K562 (cell line): ENCODE results near the gene ODAPH. TPM values are rescaled to one million over a fixed set of nuclear protein-coding genes. Genes with fewer than 3 reads are reported as not detected.

ENCODE experiments used
- ATAC-seq: fragments of 200-7000 bp; cut with Tn5 transposase; 3 replicates; pipeline ENCODE4 v1.9.1; 2020; ENCODE audit warnings: moderate library complexity
- BruUV-seq: library from RNA; stranded (reverse); fragments of 400-500 nt; replicated peaks from 2 replicates; lab custom pipeline; 2021; lab: Mats Ljungman, UMichigan
- CTCF ChIA-PET: fragments of 300-600 bp; formaldehyde crosslinking; extraction: SDS; loops from one replicate; lab custom pipeline; 2021; ENCODE audit warnings: low intra/inter-chr PET ratio; lab: Yijun Ruan, JAX
- POLR2A ChIA-PET: fragments of 300-600, 350-650 bp; sonication (Branson Sonifier 250); formaldehyde crosslinking; extraction: SDS; loops from one replicate; lab custom pipeline; 2021; ENCODE audit warnings: antibody characterized with exemption, inconsistent platforms; lab: Yijun Ruan, JAX
- DNase-seq, 4 experiments: peaks; one replicate each; pipeline versions ENCODE4 v3.0.0 to v3.0.0-alpha.2; 2011 to 2018; ENCODE audit warnings: low spot score in 3 of 4, mixed read lengths in 3 of 4; ENCODE audit errors: extremely low read depth in 1 of 4
- FAIRE-seq: peaks from 2 replicates; lab custom pipeline; 2011; peaks lifted over from hg19 to GRCh38; lab: Jason Lieb, UNC
- H2AFZ ChIP-seq: 2 replicates; pipeline ENCODE4 v1.6.0; 2011; ENCODE audit warnings: low read depth, low read length, control low read depth, inconsistent platforms
- H3K27ac ChIP-seq: fragments of 200-600 bp; 3 replicates; pipeline ENCODE4 v1.8.0; 2011; ENCODE audit warnings: low read depth, mild to moderate bottlenecking, control low read depth, inconsistent platforms, low read length, moderate library complexity, mixed read lengths; ENCODE audit errors: extremely low read depth
- H3K27me3 ChIP-seq, 2 experiments: fragments of 300-600 bp in 1 of 2; 2 replicates in 1 of 2; 3 replicates in 1 of 2; pipeline versions ENCODE4 v1.6.0 to v1.8.0; 2011; ENCODE audit warnings: inconsistent platforms in 2 of 2, low read length in 2 of 2, mild to moderate bottlenecking in 1 of 2, mixed read lengths in 1 of 2, moderate library complexity in 1 of 2; ENCODE audit not compliant: control insufficient read depth in 2 of 2, insufficient read depth in 2 of 2
- H3K36me3 ChIP-seq: fragments of 300-600 bp; 3 replicates; pipeline ENCODE4 v1.8.0; 2011; ENCODE audit warnings: mild to moderate bottlenecking, low read length, inconsistent platforms; ENCODE audit not compliant: control insufficient read depth, insufficient read depth
- H3K4me1 ChIP-seq, 2 experiments: fragments of 200-600 bp in 1 of 2; replicated peaks in 1 of 2; 2 replicates in 1 of 2; 3 replicates in 1 of 2; pipeline versions ENCODE4 v1.5.1 to v1.8.0; 2011; ENCODE audit warnings: inconsistent platforms in 2 of 2, low read length in 2 of 2, mild to moderate bottlenecking in 1 of 2, mixed read lengths in 1 of 2, moderate library complexity in 1 of 2; ENCODE audit not compliant: control insufficient read depth in 2 of 2, insufficient read depth in 2 of 2
- H3K4me2 ChIP-seq: 2 replicates; pipeline ENCODE4 v1.6.1; 2011; ENCODE audit warnings: low read length, control low read depth, inconsistent platforms, mixed read lengths; ENCODE audit not compliant: insufficient read depth
- H3K4me3 ChIP-seq: fragments of 200-600 bp; sonication (generic), shearing (Covaris generic); 2 replicates; pipeline ENCODE4 v1.5.1; 2016; ENCODE audit warnings: control low read depth, inconsistent platforms
- H3K79me2 ChIP-seq: fragments of 200-600 bp; 3 replicates; pipeline ENCODE4 v1.8.0; 2011; ENCODE audit warnings: low read length, inconsistent platforms; ENCODE audit not compliant: control insufficient read depth, insufficient read depth
- H3K9ac ChIP-seq, 2 experiments: 2 replicates each; pipeline versions ENCODE4 v1.6.0 to v1.6.1; 2011; ENCODE audit warnings: low read depth in 2 of 2, low read length in 2 of 2, control low read depth in 1 of 2, inconsistent platforms in 1 of 2, mild to moderate bottlenecking in 1 of 2, mixed read lengths in 1 of 2; ENCODE audit not compliant: insufficient read depth in 1 of 2
- H3K9me1 ChIP-seq: one replicate; pipeline ENCODE4 v1.6.0; 2011; ENCODE audit warnings: inconsistent platforms, mild to moderate bottlenecking, low read length, moderate library complexity; ENCODE audit not compliant: control insufficient read depth, insufficient read depth
- H3K9me3 ChIP-seq: replicated peaks from 2 replicates; pipeline ENCODE4 v1.5.1; 2011; ENCODE audit warnings: low read depth, low read length, inconsistent platforms; ENCODE audit not compliant: control insufficient read depth, insufficient read depth
- H4K20me1 ChIP-seq: replicated peaks from 2 replicates; pipeline ENCODE4 v1.6.1; 2011; ENCODE audit warnings: low read length, inconsistent platforms, mixed read lengths; ENCODE audit not compliant: control insufficient read depth, insufficient read depth
- CHD1 ChIP-seq: fragments of 200-600 bp; sonication (generic); IDR thresholded peaks from one replicate; pipeline ENCODE4 v1.6.1; 2012; ENCODE audit warnings: mild to moderate bottlenecking, moderate library complexity, low read length, inconsistent platforms
- ZNF830 ChIP-seq: fragments of 250-450 bp; sonication (Bioruptor Pico); IDR thresholded peaks from 2 replicates; pipeline ENCODE4 v1.5.0; 2021; ENCODE audit warnings: mild to moderate bottlenecking
- WGBS: fragments of 100-300 bp; shearing (Covaris generic); methylation state at CpG from one replicate; pipeline ENCODE4 v1.1.6; 2016; ENCODE audit warnings: low coverage, mixed read lengths; ENCODE audit not compliant: insufficient coverage; ENCODE audit errors: missing lambda C conversion rate; 5-methylcytosine and 5-hydroxymethylcytosine counted together
- in situ Hi-C: fragments of 300-500 bp; cut with MboI; formaldehyde crosslinking; loops from 4 replicates; pipeline ENCODE4 v1.15.0; 2018; ENCODE audit warnings: inconsistent platforms, mixed read lengths
- intact Hi-C: fragments of 100-400 bp; cut with micrococcal nuclease; formaldehyde crosslinking; loops from 2 replicates; pipeline ENCODE4 v1.14.2; 2022
- polyA plus RNA-seq, 8 experiments: library from polyadenylated mRNA; depleted of rRNA in 4 of 8; stranded (reverse) in 5 of 8; unstranded in 3 of 8; fragments of >200 nt; fragmentation: Nextera tagmentation in 2 of 8; fragmentation: Illumina TruSeq in 1 of 8; extraction: Ambion mirVana in 2 of 8; extraction: Trizol in 1 of 8; gene quantifications; 2 replicates each; pipeline versions ENCODE4 v1.2.1 to v1.2.3, GENCODE V29; 2011 to 2014; ENCODE audit warnings: inconsistent platforms in 1 of 8, missing spikeins in 1 of 8
- total RNA-seq, 7 experiments: library from RNA; depleted of rRNA in 6 of 7; stranded (reverse); fragments of >200 nt in 6 of 7; fragmentation: Illumina TruSeq in 2 of 7; extraction: Trizol in 2 of 7; gene quantifications; 2 replicates each; pipeline versions ENCODE4 v1.2.1 to v1.2.3, GENCODE V29; 2011 to 2021; ENCODE audit warnings: low replicate concordance in 1 of 7
- TF ChIP-seq, protein P1 (sequence below): fragments of 450-650 bp; IDR thresholded peaks from 2 replicates; pipeline ENCODE4 v1.6.1; 2016; ENCODE audit warnings: mild to moderate bottlenecking, moderate library complexity

The ODAPH gene
- total and polyA plus RNA-seq, 9 of the 15 experiments (the other 6 are each of a cell fraction or from before 2014, with no cell fraction given): not detected

DNA sequence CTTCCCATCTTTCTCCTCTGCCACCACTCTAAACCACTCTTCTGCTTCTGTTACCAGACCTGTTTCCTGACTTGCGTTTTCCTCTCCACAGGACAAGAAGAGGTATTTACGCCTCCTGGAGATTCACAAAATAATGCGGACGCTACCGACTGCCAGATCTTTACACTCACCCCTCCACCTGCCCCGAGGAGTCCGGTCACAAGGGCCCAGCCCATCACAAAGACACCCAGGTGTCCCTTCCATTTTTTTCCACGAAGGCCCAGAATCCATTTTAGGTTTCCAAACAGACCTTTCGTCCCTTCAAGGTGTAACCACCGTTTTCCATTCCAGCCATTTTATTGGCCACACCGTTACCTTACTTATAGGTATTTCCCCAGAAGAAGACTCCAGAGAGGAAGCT is 8.2 kb downstream of the ODAPH start:
- no peak for FAIRE-seq
- Histone ChIP-seq H3K79me2 (no peaks in the 10 kb centered on the region), H3K9me3 (no peaks in the 10 kb centered on the region), H2AFZ (no peak overlapping the region), H3K4me3 (no peak overlapping the region), H3K4me1 (peaks cover 3 to 4% of the 10 kb centered on the region in 2 experiments; a peak in 1 of 5 replicates), H3K27ac (no peak overlapping the region), H4K20me1 (no peaks in the 10 kb centered on the region), H3K9me1 (no peaks in the 10 kb centered on the region), H3K36me3 (no peaks in the 10 kb centered on the region), H3K9ac (no peak overlapping the region)
- in situ Hi-C loops: no loop called here
- CTCF ChIA-PET: no interaction called here
- BruUV-seq: no TSS peak
- intact Hi-C loops: no loop called here
- no peak for ATAC-seq
- POLR2A ChIA-PET: no interaction called here
- no peak for DNase-seq
- no peak for TF ChIP-seq ZNF830 (CRISPR knock-in tag)
- TF ChIP-seq CHD1: no peak
- TF ChIP-seq, protein P1, sequence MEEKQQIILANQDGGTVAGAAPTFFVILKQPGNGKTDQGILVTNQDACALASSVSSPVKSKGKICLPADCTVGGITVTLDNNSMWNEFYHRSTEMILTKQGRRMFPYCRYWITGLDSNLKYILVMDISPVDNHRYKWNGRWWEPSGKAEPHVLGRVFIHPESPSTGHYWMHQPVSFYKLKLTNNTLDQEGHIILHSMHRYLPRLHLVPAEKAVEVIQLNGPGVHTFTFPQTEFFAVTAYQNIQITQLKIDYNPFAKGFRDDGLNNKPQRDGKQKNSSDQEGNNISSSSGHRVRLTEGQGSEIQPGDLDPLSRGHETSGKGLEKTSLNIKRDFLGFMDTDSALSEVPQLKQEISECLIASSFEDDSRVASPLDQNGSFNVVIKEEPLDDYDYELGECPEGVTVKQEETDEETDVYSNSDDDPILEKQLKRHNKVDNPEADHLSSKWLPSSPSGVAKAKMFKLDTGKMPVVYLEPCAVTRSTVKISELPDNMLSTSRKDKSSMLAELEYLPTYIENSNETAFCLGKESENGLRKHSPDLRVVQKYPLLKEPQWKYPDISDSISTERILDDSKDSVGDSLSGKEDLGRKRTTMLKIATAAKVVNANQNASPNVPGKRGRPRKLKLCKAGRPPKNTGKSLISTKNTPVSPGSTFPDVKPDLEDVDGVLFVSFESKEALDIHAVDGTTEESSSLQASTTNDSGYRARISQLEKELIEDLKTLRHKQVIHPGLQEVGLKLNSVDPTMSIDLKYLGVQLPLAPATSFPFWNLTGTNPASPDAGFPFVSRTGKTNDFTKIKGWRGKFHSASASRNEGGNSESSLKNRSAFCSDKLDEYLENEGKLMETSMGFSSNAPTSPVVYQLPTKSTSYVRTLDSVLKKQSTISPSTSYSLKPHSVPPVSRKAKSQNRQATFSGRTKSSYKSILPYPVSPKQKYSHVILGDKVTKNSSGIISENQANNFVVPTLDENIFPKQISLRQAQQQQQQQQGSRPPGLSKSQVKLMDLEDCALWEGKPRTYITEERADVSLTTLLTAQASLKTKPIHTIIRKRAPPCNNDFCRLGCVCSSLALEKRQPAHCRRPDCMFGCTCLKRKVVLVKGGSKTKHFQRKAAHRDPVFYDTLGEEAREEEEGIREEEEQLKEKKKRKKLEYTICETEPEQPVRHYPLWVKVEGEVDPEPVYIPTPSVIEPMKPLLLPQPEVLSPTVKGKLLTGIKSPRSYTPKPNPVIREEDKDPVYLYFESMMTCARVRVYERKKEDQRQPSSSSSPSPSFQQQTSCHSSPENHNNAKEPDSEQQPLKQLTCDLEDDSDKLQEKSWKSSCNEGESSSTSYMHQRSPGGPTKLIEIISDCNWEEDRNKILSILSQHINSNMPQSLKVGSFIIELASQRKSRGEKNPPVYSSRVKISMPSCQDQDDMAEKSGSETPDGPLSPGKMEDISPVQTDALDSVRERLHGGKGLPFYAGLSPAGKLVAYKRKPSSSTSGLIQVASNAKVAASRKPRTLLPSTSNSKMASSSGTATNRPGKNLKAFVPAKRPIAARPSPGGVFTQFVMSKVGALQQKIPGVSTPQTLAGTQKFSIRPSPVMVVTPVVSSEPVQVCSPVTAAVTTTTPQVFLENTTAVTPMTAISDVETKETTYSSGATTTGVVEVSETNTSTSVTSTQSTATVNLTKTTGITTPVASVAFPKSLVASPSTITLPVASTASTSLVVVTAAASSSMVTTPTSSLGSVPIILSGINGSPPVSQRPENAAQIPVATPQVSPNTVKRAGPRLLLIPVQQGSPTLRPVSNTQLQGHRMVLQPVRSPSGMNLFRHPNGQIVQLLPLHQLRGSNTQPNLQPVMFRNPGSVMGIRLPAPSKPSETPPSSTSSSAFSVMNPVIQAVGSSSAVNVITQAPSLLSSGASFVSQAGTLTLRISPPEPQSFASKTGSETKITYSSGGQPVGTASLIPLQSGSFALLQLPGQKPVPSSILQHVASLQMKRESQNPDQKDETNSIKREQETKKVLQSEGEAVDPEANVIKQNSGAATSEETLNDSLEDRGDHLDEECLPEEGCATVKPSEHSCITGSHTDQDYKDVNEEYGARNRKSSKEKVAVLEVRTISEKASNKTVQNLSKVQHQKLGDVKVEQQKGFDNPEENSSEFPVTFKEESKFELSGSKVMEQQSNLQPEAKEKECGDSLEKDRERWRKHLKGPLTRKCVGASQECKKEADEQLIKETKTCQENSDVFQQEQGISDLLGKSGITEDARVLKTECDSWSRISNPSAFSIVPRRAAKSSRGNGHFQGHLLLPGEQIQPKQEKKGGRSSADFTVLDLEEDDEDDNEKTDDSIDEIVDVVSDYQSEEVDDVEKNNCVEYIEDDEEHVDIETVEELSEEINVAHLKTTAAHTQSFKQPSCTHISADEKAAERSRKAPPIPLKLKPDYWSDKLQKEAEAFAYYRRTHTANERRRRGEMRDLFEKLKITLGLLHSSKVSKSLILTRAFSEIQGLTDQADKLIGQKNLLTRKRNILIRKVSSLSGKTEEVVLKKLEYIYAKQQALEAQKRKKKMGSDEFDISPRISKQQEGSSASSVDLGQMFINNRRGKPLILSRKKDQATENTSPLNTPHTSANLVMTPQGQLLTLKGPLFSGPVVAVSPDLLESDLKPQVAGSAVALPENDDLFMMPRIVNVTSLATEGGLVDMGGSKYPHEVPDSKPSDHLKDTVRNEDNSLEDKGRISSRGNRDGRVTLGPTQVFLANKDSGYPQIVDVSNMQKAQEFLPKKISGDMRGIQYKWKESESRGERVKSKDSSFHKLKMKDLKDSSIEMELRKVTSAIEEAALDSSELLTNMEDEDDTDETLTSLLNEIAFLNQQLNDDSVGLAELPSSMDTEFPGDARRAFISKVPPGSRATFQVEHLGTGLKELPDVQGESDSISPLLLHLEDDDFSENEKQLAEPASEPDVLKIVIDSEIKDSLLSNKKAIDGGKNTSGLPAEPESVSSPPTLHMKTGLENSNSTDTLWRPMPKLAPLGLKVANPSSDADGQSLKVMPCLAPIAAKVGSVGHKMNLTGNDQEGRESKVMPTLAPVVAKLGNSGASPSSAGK: peak; percentile 31; the same call in 1 of the 2 replicates
- TF ChIP-seq, all 486 proteins: peak for 1
- Histone ChIP-seq H3K27me3 (peaks cover 5 to 11% of the 10 kb centered on the region in 2 experiments; a peak in 3 of 5 replicates), H3K4me2 (no peak overlapping the region)
- 12% methylated on average over 11 of the region's 11 CpGs for WGBS
